Motor neuron (in vitro differentiated cells): Measurements from ENCODE around the gene PPIB. TPM values are rescaled to one million over a fixed set of nuclear protein-coding genes. Genes with fewer than 3 reads are reported as not detected.

Experiments used
- ATAC-seq, 8 experiments: fragments of 200-7000 bp; cut with Tn5 transposase; replicated peaks in 6 of 8; 2 replicates each; pipeline ENCODE4 v1.8.0; 2021; ENCODE audit warnings: mild to moderate bottlenecking in 8 of 8, moderate library complexity in 8 of 8
- H3K27ac ChIP-seq, 2 donors: fragments of 250-450 bp; sonication (Bioruptor Pico); 2 replicates each; pipeline ENCODE4 v1.9.0; 2021; ENCODE audit warnings: antibody characterized with exemption in 2 of 2, mild to moderate bottlenecking in 2 of 2, moderate library complexity in 1 of 2
- H3K4me1 ChIP-seq, 2 donors: fragments of 250-450 bp; sonication (Bioruptor Pico); replicated peaks in 1 of 2; 2 replicates each; pipeline ENCODE4 v1.6.1; 2021; ENCODE audit warnings: antibody characterized with exemption in 2 of 2, mild to moderate bottlenecking in 2 of 2, moderate library complexity in 1 of 2
- H3K4me3 ChIP-seq, 5 donors: fragments of 250-450 bp; sonication (Bioruptor Pico); 2 replicates each; pipeline ENCODE4 v1.9.0; 2021; ENCODE audit warnings: antibody characterized with exemption in 5 of 5, mild to moderate bottlenecking in 5 of 5, moderate library complexity in 4 of 5
- WGBS, 10 experiments: fragments of 450-650 bp; shearing (Covaris generic); methylation state at CpG; one replicate each; pipeline ENCODE4 v1.0.0; 2022; 5-methylcytosine and 5-hydroxymethylcytosine counted together
- in situ Hi-C, 9 experiments: fragments of 400-800 bp; cut with MboI; loops; one replicate each; pipeline ENCODE4 v1.15.0; 2021; ENCODE audit warnings: low sequenced_read_pairs in 9 of 9, low pct_unique_long_range_greater_than_20kb in 2 of 9; ENCODE audit not compliant: unreplicated experiment in 9 of 9
- total RNA-seq, 8 experiments: library from RNA; unstranded; fragments of 300-600 nt; gene quantifications; 2 replicates each; pipeline versions ENCODE4 v1.2.3 to v1.2.4, GENCODE V29; 2022

PPIB gene
- total RNA-seq, 8 experiments from 2014 or later: 281 to 1,089 (median 441) TPM

GRCh38 chr15:64144192-64144564 is 18.6 kb downstream of the PPIB start:
- Histone ChIP-seq H3K27ac (no peak overlapping the region), H3K4me3 (no peak overlapping the region), H3K4me1 (no peaks in the 10 kb centered on the region)
- in situ Hi-C loops: no loop called here
- no peak for ATAC-seq
- WGBS, 10 experiments: 81 to 100% (median 88%) methylated on average over 1 to 8 of the region's 8 CpGs; no CpG with 5 or more reads in 4 of the 10 experiments

GRCh38 chr15:64143276-64143675 is 19.5 kb downstream of the PPIB start:
- WGBS, 10 experiments: 86 to 100% (median 100%) methylated on average over 1 to 2 of the region's 6 CpGs; no CpG with 5 or more reads in 5 of the 10 experiments
- H3K27ac ChIP-seq: no peak overlapping the region
- H3K4me3 ChIP-seq: no peak overlapping the region
- no peaks in the 10 kb centered on the region for H3K4me1 ChIP-seq
- no peak for ATAC-seq
- in situ Hi-C loops: no loop called here

GRCh38 chr15:64141798-64142512 is 20.9 kb downstream of the PPIB start:
- Histone ChIP-seq H3K27ac (no peak overlapping the region), H3K4me3 (no peak overlapping the region), H3K4me1 (no peaks in the 10 kb centered on the region)
- WGBS, 10 experiments: 89 to 100% (median 100%) methylated on average over 1 to 6 of the region's 8 CpGs; no CpG with 5 or more reads in 3 of the 10 experiments
- no peak for ATAC-seq
- in situ Hi-C loops: no loop called here

GRCh38 chr15:64138331-64138941 is 24.4 kb downstream of the PPIB start:
- Histone ChIP-seq H3K4me1 (no peaks in the 10 kb centered on the region), H3K4me3 (no peak overlapping the region), H3K27ac (no peak overlapping the region)
- 92 to 100% methylated on average over 2 of the region's 4 CpGs; no CpG with 5 or more reads in 8 of the 10 experiments for WGBS, 10 experiments
- in situ Hi-C loops: no loop called here
- no peak for ATAC-seq

DNA sequence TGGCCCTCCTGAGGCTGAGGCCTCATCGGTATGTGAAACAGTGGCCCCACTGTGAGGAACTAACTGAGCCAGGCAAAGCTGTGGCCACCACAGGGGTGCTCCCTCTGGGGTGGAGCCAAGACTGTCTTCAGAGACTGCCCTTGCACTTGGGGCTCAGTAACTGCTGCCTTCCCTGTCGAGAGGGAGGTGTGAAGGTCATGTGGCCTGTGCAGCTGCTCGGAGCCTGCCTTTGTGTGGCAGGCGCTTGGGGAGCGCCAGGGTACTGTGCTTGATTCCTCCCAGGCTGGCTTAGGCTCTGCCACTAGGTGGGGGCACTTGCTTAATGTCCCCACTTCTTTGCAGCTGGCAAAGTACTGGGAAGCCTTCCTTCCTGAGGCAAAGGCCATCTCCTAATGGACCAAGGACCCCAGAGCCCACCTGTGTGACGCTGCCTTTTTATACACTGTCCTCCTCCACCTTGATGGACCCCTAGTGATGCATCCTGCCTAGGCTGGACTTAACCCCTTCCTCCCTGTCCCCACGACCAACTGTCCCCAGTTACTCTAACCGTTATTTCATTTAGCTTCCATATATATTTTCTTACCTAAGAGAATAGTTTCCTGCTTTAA is 25.5 kb downstream of the PPIB start:
- H3K4me1 ChIP-seq: no peaks in the 10 kb centered on the region
- H3K4me3 ChIP-seq: no peak overlapping the region
- peak in 5 of 8 experiments; percentile 33 to 51 (median 43) for ATAC-seq
- no peak overlapping the region for H3K27ac ChIP-seq
- WGBS, 10 experiments: 58 to 100% (median 86%) methylated on average over 1 to 5 of the region's 8 CpGs; no CpG with 5 or more reads in 3 of the 10 experiments
- in situ Hi-C loops: no loop called here

GRCh38 chr15:64136347-64136746 is 26.5 kb downstream of the PPIB start:
- Histone ChIP-seq H3K4me1 (no peaks in the 10 kb centered on the region), H3K4me3 (no peak overlapping the region), H3K27ac (no peak overlapping the region)
- in situ Hi-C loops: no loop called here
- no peak for ATAC-seq
- WGBS, 10 experiments: 80 to 100% (median 94%) methylated on average over 1 to 7 of the region's 7 CpGs; no CpG with 5 or more reads in 2 of the 10 experiments

DNA sequence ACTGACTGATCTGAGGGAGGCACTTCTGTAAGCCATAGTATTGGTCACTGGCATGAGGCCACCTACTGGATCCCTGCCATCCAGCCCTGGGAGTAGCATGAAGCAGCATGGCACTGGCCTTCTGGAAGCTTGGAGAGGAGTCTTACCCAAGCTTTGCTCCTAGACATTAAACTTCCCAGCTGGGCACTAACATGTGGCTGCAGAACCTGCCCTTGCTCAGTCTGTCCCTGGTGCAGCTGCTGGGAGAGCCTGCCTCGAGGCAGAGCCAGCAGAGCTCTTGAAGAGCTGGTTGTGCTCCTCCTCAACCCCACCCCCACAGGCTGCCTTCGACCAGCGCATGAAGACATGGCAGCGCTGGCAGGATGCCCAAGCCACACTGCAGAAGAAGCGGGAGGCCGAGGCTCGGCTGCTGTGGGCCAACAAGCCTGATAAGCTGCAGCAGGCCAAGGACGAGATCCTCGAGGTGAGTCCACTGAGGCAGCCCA is 28.4 kb downstream of the PPIB start:
- peak in 2 of 8 experiments; percentile 12 to 18 for ATAC-seq
- Histone ChIP-seq H3K27ac (no peak overlapping the region), H3K4me3 (no peak overlapping the region), H3K4me1 (no peaks in the 10 kb centered on the region)
- 88 to 100% (median 95%) methylated on average over 2 to 7 of the region's 9 CpGs; no CpG with 5 or more reads in 6 of the 10 experiments for WGBS, 10 experiments
- in situ Hi-C loops: no loop called here

DNA sequence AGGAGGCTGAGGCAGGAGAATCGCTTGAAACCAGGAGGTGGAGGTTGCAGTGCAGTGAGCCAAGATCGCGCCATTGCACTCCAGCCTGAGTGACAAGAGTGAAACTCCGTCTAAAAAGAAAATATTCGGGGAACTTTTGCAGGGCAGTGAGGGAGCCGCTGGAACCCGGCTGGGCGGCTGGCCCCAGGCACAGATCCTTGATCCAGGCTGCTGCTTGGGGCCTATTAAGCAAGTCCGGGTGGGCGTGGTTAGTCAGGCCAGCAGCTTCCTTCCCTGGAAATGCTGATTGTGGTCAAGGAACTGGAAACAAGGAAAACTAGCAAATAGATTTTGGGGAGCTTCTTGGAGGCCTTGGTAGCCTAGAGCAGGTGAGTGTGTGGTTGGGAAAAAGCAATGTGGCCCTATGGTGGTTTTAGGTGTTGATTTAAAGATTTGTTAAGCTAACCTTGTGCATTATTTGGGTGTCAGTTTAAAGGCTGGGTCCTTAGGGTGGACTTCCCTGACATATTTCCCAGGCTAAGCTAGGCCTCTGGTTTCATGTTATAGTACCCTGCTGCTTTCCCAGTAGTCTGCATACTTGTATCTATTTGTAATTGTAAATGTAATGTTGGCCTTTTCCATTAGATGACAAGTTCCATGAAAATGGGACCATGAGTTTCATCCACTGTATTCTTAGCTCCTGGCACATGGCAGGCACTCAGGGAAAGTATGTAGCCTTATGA is 29.0 kb downstream of the PPIB start:
- peak in 3 of 8 experiments; percentile 76 to 92 (median 89) for ATAC-seq

GRCh38 chr15:64132217-64132616 is 30.6 kb downstream of the PPIB start:
- ATAC-seq: no peak
- H3K4me1 ChIP-seq: no peaks in the 10 kb centered on the region
- 90 to 100% (median 100%) methylated on average over 1 to 4 of the region's 4 CpGs; no CpG with 5 or more reads in 5 of the 10 experiments for WGBS, 10 experiments
- no peak overlapping the region for H3K27ac ChIP-seq
- no peak overlapping the region for H3K4me3 ChIP-seq
- in situ Hi-C loops: no loop called here

More for the DNA sequence above, 29.0 kb downstream of the PPIB start:
- no peak overlapping the region for H3K27ac ChIP-seq
- H3K4me3 ChIP-seq: no peak overlapping the region
- in situ Hi-C loops: no loop called here
- H3K4me1 ChIP-seq: no peaks in the 10 kb centered on the region
- 60 to 100% (median 84%) methylated on average over 1 to 10 of the region's 10 CpGs; no CpG with 5 or more reads in 4 of the 10 experiments for WGBS, 10 experiments

GRCh38 chr15:64131547-64131946 is 31.3 kb downstream of the PPIB start:
- Histone ChIP-seq H3K27ac (no peak overlapping the region), H3K4me1 (no peaks in the 10 kb centered on the region), H3K4me3 (no peak overlapping the region)
- no peak for ATAC-seq
- WGBS, 10 experiments: 81 to 100% (median 98%) methylated on average over 1 to 7 of the region's 7 CpGs; no CpG with 5 or more reads in 2 of the 10 experiments
- in situ Hi-C loops: no loop called here

DNA sequence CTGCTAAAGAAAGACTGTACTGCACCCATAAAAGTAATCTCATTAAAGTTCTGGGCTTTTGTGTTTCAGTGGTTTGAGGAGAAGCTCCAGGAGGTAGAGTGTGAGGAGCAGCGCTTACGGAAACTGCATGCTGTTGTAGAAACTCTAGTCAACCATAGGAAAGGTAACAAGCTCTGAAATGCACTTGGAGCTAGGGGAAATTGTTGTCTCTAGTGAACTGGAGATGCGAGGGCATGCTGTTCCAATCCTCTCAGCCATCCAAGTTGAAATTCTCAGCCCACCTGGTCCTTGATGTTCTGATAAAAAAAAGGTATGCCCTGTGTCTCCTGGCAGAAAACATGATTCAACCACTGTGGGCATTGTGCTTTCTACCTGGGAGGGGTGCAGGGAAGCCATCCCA is 32.7 kb downstream of the PPIB start:
- Histone ChIP-seq H3K27ac (no peak overlapping the region), H3K4me1 (no peaks in the 10 kb centered on the region), H3K4me3 (no peak overlapping the region)
- 95 to 100% (median 100%) methylated on average over 1 to 3 of the region's 3 CpGs; no CpG with 5 or more reads in 3 of the 10 experiments for WGBS, 10 experiments
- ATAC-seq: no peak
- in situ Hi-C loops: no loop called here

DNA sequence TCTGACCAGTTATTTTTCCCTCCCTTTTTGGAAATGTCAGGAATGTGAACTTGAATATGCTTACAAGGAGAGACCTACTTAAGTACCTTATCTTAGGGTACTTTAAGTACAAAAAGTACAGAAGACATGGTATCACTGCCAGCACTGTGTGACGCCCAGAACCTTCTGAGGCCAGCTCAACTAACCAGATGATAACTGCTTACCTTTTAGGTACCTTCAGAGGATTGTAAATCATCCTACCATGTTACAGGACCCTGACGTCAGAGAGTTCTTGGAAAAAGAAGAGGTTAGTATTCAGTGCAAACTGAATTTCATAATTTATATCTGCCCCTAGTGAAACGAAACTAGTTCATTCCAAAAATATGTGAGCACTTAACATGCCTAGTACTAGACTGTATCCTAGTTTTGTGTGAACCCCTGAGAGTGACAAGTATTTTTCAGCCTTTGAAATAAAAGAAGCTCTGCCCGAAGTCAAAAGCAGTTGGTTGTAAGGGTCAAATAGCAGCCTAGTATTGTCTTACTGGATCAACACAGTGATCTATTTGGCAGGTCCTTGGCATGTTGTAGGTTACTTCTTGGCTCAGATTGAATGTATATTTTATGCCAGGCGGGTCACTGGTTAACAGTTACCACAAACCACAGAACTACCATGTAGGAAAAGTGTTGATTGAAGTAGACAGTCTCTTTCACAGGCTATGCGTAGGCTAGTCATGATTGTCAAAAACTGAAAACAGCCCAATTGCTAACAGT is 35.1 kb downstream of the PPIB start:
- 38 to 100% (median 89%) methylated on average over 1 to 6 of the region's 6 CpGs for WGBS, 10 experiments
- Histone ChIP-seq H3K27ac (no peak overlapping the region), H3K4me3 (no peak overlapping the region), H3K4me1 (no peaks in the 10 kb centered on the region)
- in situ Hi-C loops: no loop called here
- ATAC-seq: no peak
